Adipocyte (in vitro differentiated cells): Measurements from ENCODE around the gene DHX38.

ENCODE experiments used
- DNase-seq: peaks from one replicate; pipeline ENCODE4 v3.0.0-alpha.2; 2015; ENCODE audit warnings: low read depth
- H3K27me3 ChIP-seq: replicated peaks from 2 replicates; pipeline ENCODE4 v1.7.0; 2013; ENCODE audit warnings: mild to moderate bottlenecking, low read length, moderate library complexity; ENCODE audit not compliant: control insufficient read depth, insufficient read depth
- H3K36me3 ChIP-seq: 2 replicates; pipeline ENCODE4 v1.7.0; 2013; ENCODE audit warnings: low read length, mild to moderate bottlenecking, moderate library complexity; ENCODE audit not compliant: control insufficient read depth, insufficient read depth, severe bottlenecking
- H3K4me1 ChIP-seq: 2 replicates; pipeline ENCODE4 v1.7.0; 2013; ENCODE audit warnings: mild to moderate bottlenecking, low read length, moderate library complexity; ENCODE audit not compliant: control insufficient read depth, insufficient read depth
- H3K4me3 ChIP-seq: 2 replicates; pipeline ENCODE4 v1.7.0; 2013; ENCODE audit warnings: mild to moderate bottlenecking, low read length, moderate library complexity
- H3K9ac ChIP-seq: 2 replicates; pipeline ENCODE4 v1.7.0; 2013; ENCODE audit warnings: mild to moderate bottlenecking, low read length, moderate library complexity
- H3K9me3 ChIP-seq: 2 replicates; pipeline ENCODE4 v1.7.0; 2013; ENCODE audit warnings: mild to moderate bottlenecking, low read length, moderate library complexity; ENCODE audit not compliant: control insufficient read depth

The DHX38 gene

GRCh38 chr16:72109966-72110530 is 16.4 kb downstream of the DHX38 start:
- Histone ChIP-seq H3K36me3 (peaks cover 82% of the 10 kb centered on the region), H3K9ac (no peak overlapping the region), H3K4me3 (no peak overlapping the region), H3K4me1 (no peaks in the 10 kb centered on the region), H3K9me3 (no peaks in the 10 kb centered on the region), H3K27me3 (no peaks in the 10 kb centered on the region)
- no peak for DNase-seq

- Histone ChIP-seq H3K9me3 (no peaks in the 10 kb centered on the region), H3K4me1 (no peaks in the 10 kb centered on the region), H3K27me3 (no peaks in the 10 kb centered on the region), H3K9ac (no peak overlapping the region), H3K4me3 (no peak overlapping the region), H3K36me3 (peaks cover 73% of the 10 kb centered on the region)
- DNase-seq, result no peak
Measured at GRCh38 chr16:72110662-72111615, 17.3 kb downstream of the DHX38 start.

GRCh38 chr16:72111657-72112451 is 18.2 kb downstream of the DHX38 start:
- peaks cover 64% of the 10 kb centered on the region for H3K36me3 ChIP-seq

GRCh38 chr16:72112452-72112792 is 18.8 kb downstream of the DHX38 start:
- Histone ChIP-seq H3K4me3 (no peak overlapping the region), H3K9ac (no peak overlapping the region), H3K4me1 (no peaks in the 10 kb centered on the region), H3K36me3 (peaks cover 58% of the 10 kb centered on the region), H3K9me3 (no peaks in the 10 kb centered on the region), H3K27me3 (no peaks in the 10 kb centered on the region)
- DNase-seq, result no peak

More at GRCh38 chr16:72111657-72112451, 18.2 kb downstream of the DHX38 start:
- no peak for DNase-seq
- H3K9ac ChIP-seq, result no peak overlapping the region
- no peaks in the 10 kb centered on the region for H3K4me1 ChIP-seq
- H3K27me3 ChIP-seq, result no peaks in the 10 kb centered on the region
- H3K4me3 ChIP-seq, result no peak overlapping the region
- no peaks in the 10 kb centered on the region for H3K9me3 ChIP-seq

DNA sequence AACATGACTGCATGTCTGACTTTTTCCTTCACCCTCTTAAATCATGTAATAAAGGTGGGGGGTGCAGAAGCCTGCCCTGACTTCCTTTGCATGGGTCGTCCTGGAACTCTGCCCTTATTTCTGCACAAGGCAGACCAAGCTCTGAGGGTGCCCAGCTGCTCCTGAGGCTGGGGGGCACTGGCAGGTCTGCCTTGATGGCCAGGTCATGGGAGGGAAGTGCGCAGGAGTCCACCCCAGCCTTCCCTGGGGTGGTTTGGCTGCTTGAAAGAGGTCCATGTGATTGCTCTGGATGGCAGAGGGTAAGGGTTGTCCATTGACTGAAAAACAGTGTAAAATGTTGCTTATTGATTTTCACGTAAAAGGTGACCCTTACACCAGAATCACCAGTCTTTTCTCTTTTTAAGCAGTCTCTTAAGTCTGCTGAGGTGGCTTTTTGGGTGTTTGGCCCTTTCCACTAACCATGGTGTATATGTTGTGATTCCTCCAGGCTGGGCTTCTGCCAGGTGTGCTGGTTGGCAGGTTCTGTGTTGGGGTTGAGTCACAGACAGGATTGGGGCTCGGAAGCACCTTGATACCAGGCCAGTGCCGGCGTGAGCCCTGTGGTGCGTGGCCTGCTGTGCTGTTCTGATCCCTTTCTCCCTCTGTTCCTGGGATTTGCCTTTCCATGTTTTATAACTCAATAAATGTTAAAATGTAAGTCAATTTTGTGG is 19.4 kb downstream of the DHX38 start:
- peaks cover 52% of the 10 kb centered on the region for H3K36me3 ChIP-seq
- no peak for DNase-seq
- H3K9me3 ChIP-seq, result no peaks in the 10 kb centered on the region

GRCh38 chr16:72113616-72113945 is 19.9 kb downstream of the DHX38 start:
- Histone ChIP-seq H3K36me3 (peaks cover 47% of the 10 kb centered on the region), H3K4me3 (no peak overlapping the region), H3K27me3 (no peaks in the 10 kb centered on the region)

More for the DNA sequence above, 19.4 kb downstream of the DHX38 start:
- H3K4me3 ChIP-seq, result no peak overlapping the region
- H3K4me1 ChIP-seq, result no peaks in the 10 kb centered on the region
- H3K27me3 ChIP-seq, result no peaks in the 10 kb centered on the region
- no peak overlapping the region for H3K9ac ChIP-seq

GRCh38 chr16:72120026-72120425 is 26.4 kb downstream of the DHX38 start:
- Histone ChIP-seq H3K36me3 (no peaks in the 10 kb centered on the region), H3K9ac (no peak overlapping the region), H3K27me3 (no peaks in the 10 kb centered on the region), H3K9me3 (no peaks in the 10 kb centered on the region), H3K4me1 (peaks cover under 1% of the 10 kb centered on the region), H3K4me3 (no peak overlapping the region)
- DNase-seq, result no peak

More at GRCh38 chr16:72113616-72113945, 19.9 kb downstream of the DHX38 start:
- Histone ChIP-seq H3K4me1 (no peaks in the 10 kb centered on the region), H3K9ac (no peak overlapping the region), H3K9me3 (no peaks in the 10 kb centered on the region)
- DNase-seq, result no peak

- Histone ChIP-seq H3K9ac (no peak overlapping the region), H3K27me3 (no peaks in the 10 kb centered on the region), H3K4me3 (no peak overlapping the region), H3K9me3 (no peaks in the 10 kb centered on the region), H3K36me3 (no peaks in the 10 kb centered on the region), H3K4me1 (peaks cover 4% of the 10 kb centered on the region)
- no peak for DNase-seq
Measured at GRCh38 chr16:72122308-72122707, 28.7 kb downstream of the DHX38 start.

DNA sequence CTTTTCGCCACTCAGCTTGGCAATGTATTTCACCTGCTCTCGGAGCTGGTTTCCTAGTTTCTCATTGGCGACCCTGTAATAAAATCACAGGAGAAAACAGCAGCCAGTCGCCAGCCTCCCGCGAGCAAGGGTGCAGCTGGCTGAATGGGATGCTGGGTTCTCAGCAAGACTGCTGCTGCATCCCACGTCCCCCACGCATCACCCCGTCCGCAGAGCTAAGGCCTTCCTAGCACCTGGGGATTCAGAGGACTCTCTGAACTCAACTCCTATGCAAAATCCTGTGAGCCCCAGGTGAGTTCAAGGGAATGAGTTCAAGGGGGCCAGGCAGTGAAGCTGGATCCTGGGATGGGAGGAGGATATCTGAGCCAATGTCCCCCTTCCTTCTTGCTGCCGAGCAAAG is 29.3 kb downstream of the DHX38 start:
- DNase-seq, result no peak

DNA sequence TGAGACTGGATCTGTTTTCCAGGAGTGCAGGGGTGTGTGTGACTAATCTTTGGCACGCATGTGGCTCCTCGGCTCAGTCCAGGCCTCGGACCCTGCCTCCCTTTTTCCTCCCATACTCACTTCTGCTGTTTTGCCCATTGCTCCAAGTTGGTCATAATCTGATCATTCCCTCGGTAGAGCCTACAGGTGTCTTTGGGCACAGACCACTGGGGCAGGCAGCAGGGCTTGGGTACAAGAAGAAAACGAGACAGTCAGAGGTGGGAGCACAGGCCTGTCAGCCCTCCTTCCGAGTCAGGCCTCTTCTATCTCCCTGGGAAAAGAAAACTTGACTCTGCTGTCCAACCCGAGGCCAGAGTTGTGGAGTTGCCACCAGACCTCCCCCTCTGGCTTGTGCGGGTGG is 29.8 kb downstream of the DHX38 start:
- Histone ChIP-seq H3K36me3 (no peaks in the 10 kb centered on the region), H3K4me3 (no peak overlapping the region), H3K9ac (no peak overlapping the region), H3K9me3 (no peaks in the 10 kb centered on the region), H3K27me3 (no peaks in the 10 kb centered on the region), H3K4me1 (peaks cover 4% of the 10 kb centered on the region)
- DNase-seq, result no peak

More for the DNA sequence above, 29.3 kb downstream of the DHX38 start:
- no peaks in the 10 kb centered on the region for H3K9me3 ChIP-seq
- no peaks in the 10 kb centered on the region for H3K27me3 ChIP-seq
- no peak overlapping the region for H3K4me3 ChIP-seq
- no peaks in the 10 kb centered on the region for H3K36me3 ChIP-seq
- peaks cover 4% of the 10 kb centered on the region for H3K4me1 ChIP-seq
- no peak overlapping the region for H3K9ac ChIP-seq

DNA sequence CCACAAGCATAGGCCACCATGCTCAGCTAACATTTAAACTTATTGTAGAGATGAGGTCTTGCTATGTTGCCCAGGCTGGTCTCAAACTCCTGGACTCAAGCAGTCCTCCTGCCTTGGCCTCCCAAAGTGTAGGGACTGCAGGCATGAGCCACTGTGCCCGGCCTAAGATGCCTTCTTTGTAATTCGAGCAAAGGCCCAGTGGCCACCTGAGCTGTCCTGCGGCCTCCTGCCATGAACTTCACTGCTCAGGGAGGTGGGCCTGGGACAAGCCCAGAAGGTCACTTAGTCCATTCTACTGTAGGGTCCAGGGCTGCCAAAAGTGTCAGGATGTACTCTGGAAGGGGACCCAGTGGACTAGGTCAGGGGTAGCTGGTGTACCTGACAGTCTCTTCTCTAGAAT is 30.5 kb downstream of the DHX38 start:
- peaks cover 4% of the 10 kb centered on the region for H3K4me1 ChIP-seq
- no peak for DNase-seq

More for the DNA sequence above, 30.5 kb downstream of the DHX38 start:
- Histone ChIP-seq H3K9me3 (no peaks in the 10 kb centered on the region), H3K9ac (no peak overlapping the region), H3K4me3 (no peak overlapping the region), H3K27me3 (no peaks in the 10 kb centered on the region), H3K36me3 (no peaks in the 10 kb centered on the region)
